ENCODE data around the gene M1AP.

M1AP gene

DNA sequence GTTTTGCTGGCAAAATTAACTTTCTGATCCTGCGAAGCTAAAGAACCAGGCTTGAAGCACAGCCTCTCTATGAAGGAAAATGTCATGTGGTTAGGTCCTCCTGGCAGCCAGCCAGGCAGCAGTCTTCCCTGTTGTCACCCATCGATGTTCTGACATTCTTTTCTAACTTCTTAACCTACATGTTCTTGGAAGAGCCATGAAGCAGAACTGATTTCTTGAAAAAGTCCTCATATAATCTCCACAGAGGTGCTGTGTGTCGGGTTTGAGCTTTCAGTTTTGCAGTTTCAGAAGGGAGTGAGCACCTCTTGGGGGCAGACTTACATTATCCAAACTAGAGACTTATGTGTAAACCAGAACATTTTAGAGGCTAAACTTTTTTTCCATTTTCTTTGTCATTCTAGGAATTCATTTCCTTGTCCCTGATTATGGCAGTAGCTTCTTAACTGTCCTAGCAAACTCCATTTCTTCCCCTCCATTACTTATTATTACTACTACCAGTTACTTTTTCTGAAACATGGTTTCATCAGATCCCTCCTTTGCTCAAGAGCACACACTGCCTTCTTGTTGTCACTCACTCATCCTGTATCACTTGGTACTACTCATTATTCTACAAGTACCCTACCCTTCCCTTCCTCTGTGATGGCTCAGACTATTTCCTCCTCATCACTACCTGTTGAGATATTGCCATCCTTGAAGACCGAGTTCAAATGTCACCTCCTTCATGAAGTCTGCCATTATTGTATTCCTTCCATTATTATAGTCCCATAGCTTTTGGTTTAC, 62.5 kb downstream of the M1AP start:
- no peak for DNase-seq (ENCODE audit: low read depth)
- no peak overlapping the region for H3K4me3 ChIP-seq (ENCODE audit: low read length)
- TF ChIP-seq, protein P1, sequence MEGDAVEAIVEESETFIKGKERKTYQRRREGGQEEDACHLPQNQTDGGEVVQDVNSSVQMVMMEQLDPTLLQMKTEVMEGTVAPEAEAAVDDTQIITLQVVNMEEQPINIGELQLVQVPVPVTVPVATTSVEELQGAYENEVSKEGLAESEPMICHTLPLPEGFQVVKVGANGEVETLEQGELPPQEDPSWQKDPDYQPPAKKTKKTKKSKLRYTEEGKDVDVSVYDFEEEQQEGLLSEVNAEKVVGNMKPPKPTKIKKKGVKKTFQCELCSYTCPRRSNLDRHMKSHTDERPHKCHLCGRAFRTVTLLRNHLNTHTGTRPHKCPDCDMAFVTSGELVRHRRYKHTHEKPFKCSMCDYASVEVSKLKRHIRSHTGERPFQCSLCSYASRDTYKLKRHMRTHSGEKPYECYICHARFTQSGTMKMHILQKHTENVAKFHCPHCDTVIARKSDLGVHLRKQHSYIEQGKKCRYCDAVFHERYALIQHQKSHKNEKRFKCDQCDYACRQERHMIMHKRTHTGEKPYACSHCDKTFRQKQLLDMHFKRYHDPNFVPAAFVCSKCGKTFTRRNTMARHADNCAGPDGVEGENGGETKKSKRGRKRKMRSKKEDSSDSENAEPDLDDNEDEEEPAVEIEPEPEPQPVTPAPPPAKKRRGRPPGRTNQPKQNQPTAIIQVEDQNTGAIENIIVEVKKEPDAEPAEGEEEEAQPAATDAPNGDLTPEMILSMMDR (IDR thresholded peaks at IDR 0.05; ENCODE audit: insufficient read depth, low read depth, low read length, missing control alignments), result no peak

DNA sequence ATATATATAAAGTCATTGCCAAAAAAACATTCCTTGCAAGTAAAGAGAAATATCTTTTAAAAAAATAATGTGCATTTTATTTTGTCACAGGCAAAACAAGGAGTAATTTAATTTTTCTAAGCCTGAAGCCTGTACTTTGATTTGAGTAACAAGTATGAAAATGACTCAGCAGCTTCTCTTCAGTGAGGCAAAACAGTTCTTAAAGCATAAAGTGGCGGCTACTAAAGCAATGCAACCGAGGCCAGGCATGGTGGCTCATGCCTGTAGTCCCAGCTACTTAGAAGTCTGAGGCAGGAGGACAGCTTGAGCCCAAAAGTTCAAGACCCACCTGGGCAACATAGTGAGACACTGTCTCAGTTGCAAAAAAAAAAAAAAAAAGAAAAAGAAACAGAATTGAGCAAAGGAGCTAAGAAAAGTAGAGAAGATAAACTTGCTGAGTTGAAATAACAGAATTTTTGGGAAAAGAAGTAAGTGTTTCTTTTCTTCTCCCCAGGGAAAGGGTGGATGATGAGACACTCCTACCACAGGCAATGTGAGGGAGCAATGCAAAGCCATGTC, 64.0 kb downstream of the M1AP start:
- no peak overlapping the region for H3K4me3 ChIP-seq (ENCODE audit: low read length)
- peak; percentile 45 for DNase-seq (ENCODE audit: low read depth)
- TF ChIP-seq, protein P1 (IDR thresholded peaks at IDR 0.05; ENCODE audit: insufficient read depth, low read depth, low read length, missing control alignments), result no peak

DNA sequence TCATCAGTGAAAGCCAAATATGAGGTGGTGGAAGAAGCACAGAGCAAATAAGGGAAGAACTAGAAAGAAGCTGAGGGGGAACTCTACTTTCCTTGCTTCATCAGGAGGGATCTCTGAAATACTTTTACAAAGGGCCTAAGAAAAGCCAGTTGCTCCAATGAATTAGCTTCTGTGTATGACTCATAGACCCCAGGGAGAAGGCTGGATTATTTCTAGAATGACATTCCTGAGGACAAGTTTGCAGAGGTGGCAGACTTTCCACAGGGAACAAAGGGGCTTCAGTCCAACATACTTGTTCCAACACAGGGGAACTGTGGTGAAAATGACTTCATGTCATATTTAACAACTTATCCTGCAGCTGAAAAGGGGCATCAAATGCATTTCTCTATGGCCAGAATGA, 64.6 kb downstream of the M1AP start:
- no peak overlapping the region for H3K4me3 ChIP-seq (ENCODE audit: low read length)
- DNase-seq (ENCODE audit: low read depth), result peak; percentile 42
- TF ChIP-seq, protein P1 (IDR thresholded peaks at IDR 0.05; ENCODE audit: insufficient read depth, low read depth, low read length, missing control alignments), result no peak

DNA sequence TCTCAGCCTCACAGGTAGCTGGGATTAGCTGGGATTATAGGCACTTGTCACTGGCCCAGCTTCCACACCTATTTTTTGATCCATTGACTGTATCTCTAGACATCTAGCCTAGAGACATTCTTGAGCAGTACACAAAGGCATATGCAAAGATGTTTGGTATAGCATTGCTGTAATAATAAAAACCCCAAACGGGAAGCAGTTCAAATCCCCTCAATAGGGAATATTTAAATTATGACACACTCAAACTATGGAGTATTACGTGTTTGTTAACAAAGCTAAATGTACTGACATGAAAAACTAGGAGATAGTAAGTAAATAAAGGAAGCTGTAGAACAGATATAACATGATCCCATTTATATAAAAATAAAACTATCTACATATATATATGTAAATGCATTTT, 65.9 kb downstream of the M1AP start:
- no peak for DNase-seq (ENCODE audit: low read depth)
- no peak overlapping the region for H3K4me3 ChIP-seq (ENCODE audit: low read length)
- TF ChIP-seq, protein P1 (IDR thresholded peaks at IDR 0.05; ENCODE audit: insufficient read depth, low read depth, low read length, missing control alignments), result no peak

DNA sequence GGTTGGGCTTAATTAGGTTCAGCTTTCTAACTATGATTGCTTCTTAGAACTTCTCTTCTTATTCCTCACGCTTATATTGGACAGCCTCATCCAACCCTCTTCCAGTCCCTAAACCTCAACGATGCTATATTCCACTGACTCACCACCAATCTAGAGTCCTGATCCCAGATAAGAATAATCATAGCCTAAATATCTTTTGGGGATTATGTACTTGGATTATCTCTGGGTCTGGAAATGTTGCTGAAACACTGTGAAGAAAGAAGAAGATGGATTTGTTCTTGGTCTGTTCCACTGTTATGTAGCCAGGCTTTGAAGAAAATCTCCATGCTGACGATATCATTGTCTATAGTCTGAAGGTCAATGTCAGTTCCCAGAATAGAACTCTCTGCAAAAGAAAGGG, 66.7 kb downstream of the M1AP start:
- TF ChIP-seq, protein P1 (IDR thresholded peaks at IDR 0.05; ENCODE audit: insufficient read depth, low read depth, low read length, missing control alignments), result no peak
- H3K4me3 ChIP-seq (ENCODE audit: low read length), result no peak overlapping the region
- DNase-seq (ENCODE audit: low read depth), result no peak

DNA sequence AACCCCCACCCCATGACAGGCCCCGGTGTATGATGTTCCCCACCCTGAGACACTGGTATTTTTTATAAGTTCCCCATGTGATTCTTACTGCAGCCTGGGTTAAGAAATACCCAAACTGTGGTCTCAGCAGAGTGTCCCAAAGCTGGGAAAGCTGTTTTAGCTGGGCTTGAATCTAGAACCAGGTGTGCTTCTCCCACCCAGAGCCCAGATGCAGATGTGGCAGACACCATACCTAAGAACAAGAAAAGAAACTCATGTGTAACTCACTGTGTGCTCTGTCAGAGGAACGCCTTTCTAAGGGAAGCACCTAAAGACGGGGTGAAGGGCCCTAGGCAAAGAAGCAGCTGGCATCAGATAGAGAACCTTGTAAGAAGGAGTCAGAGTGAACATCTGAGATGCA, 69.7 kb downstream of the M1AP start:
- H3K4me3 ChIP-seq (ENCODE audit: low read length), result no peak overlapping the region
- TF ChIP-seq, protein P1 (IDR thresholded peaks at IDR 0.05; ENCODE audit: insufficient read depth, low read depth, low read length, missing control alignments), result no peak
- no peak for DNase-seq (ENCODE audit: low read depth)

DNA sequence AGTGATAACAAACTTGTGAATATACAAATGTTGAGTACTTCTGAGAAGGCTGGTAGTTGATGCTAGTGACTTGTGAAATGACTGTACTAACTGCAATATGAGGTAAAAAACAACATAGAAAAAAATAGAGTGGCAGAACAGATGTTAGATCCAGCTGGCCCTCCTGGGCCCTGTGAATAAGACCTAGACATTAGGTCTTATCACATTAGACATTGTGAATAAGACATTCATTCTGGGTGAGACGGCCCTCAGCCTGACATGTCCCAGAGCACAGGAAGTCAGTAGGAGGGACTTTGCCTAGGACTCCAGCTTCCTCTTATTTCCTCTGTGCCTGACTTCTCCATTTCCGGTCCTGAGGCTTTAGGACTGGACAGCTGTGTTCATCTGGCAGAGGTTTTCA, 70.7 kb downstream of the M1AP start:
- no peak overlapping the region for H3K4me3 ChIP-seq (ENCODE audit: low read length)
- TF ChIP-seq, protein P1 (IDR thresholded peaks at IDR 0.05; ENCODE audit: insufficient read depth, low read depth, low read length, missing control alignments), result no peak
- DNase-seq (ENCODE audit: low read depth), result no peak

Measured in epithelial cell of esophagus (primary cell).